Epithelial cell of esophagus (primary cell): ENCODE data around the gene AJM1.
"Not testable (repeated sequence)": the region's sequence is repeated elsewhere in the genome, so short reads cannot be mapped to it uniquely, and the experiment has no call there.

Source experiments
- DNase-seq: peaks from one replicate; pipeline ENCODE4 v3.0.0; 2010; ENCODE audit warnings: low read depth
- H3K4me3 ChIP-seq: 2 replicates; pipeline ENCODE4 v1.5.1; 2011; ENCODE audit warnings: mild to moderate bottlenecking, low read length, control low read depth
- TF ChIP-seq, protein P1 (sequence below): IDR thresholded peaks from 2 replicates; pipeline ENCODE4 v1.5.1; 2011; ENCODE audit warnings: low read depth, mild to moderate bottlenecking, low read length, control low read depth, inconsistent platforms; ENCODE audit not compliant: insufficient read depth; ENCODE audit errors: missing control alignments

Gene AJM1

DNA sequence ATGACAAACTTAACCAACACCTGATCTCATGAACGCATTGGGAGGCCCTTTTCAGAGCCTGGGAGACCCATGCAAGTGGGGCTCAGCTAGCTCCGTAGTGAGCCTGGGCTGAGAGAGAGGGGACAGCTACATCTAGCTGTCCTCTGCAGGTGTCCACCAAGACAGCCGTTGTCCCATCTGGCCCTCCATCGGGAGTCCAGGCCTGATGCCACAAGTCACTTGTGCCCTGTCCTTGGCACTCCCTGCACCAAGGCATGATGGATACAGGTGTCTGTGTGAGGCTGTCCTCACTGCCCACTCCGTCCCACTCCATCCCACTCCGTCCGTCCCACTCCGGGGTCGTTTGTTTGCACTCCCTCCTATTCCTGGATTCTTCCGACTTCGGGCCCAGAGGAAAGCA lies 26.4 kb downstream of the AJM1 start:
- no peak overlapping the region for H3K4me3 ChIP-seq
- TF ChIP-seq, protein P1, sequence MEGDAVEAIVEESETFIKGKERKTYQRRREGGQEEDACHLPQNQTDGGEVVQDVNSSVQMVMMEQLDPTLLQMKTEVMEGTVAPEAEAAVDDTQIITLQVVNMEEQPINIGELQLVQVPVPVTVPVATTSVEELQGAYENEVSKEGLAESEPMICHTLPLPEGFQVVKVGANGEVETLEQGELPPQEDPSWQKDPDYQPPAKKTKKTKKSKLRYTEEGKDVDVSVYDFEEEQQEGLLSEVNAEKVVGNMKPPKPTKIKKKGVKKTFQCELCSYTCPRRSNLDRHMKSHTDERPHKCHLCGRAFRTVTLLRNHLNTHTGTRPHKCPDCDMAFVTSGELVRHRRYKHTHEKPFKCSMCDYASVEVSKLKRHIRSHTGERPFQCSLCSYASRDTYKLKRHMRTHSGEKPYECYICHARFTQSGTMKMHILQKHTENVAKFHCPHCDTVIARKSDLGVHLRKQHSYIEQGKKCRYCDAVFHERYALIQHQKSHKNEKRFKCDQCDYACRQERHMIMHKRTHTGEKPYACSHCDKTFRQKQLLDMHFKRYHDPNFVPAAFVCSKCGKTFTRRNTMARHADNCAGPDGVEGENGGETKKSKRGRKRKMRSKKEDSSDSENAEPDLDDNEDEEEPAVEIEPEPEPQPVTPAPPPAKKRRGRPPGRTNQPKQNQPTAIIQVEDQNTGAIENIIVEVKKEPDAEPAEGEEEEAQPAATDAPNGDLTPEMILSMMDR = no peak
- no peak for DNase-seq

DNA sequence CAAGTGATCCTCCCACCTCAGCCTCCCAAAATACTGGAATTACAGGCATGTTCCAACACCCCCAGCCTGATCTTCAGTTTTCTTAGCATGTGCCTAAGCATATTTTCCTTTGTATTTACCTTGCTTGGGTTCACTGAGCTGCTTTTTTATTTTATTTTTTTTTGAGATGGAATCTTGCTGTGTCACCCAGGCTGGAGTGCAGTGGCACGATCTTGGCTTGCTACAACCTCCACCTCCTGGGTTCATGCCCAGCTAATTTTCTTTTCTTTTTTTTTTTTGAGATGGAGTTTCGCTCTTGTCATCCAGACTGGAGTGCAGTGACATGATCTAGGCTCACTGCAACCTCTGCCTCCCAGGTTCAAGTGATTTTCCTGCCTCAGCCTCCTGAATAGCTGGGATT lies 27.3 kb downstream of the AJM1 start:
- DNase-seq, H3K4me3 ChIP-seq: not testable (repeated sequence)

DNA sequence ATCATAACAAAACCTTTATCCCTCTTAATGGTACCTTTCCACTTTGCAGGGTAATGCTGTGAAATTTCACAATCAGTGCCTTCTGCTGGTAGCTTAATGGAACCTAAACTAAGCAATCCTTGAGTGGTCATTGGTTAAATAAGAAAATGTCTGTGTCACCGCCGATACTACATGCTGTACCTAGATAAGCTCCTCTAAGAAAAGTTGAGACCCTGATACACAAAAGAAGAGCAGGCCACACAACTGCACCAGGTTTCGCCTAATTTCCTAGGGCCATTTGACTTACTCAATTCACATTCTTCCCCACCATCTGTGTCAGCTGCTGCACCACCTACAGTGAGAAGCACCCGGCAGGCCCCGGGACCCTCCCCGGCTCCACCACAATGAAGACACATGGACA lies 32.9 kb downstream of the AJM1 start:
- no peak for DNase-seq
- TF ChIP-seq, protein P1 = no peak
- no peak overlapping the region for H3K4me3 ChIP-seq

DNA sequence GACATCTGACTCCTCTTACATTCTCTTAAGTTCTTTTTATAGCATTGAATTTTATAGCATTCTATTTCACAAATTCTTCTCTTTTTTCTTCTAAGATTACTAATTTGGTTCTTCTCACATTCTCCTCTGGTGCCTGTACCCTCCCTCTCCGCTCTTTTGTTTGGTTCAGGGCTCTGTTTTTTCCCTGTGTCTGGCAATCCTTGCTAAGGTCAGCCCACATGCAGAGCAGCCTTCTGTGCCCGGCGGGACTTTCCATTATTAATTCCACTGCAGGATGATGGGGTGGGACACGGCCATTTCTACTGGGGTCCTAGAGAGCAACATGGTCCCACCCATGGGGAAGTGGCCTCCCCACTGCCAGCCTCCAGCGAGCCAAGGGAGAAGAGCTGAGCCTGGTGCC lies 34.2 kb downstream of the AJM1 start:
- TF ChIP-seq, protein P1 = no peak
- no peak for DNase-seq
- H3K4me3 ChIP-seq = no peak overlapping the region

DNA sequence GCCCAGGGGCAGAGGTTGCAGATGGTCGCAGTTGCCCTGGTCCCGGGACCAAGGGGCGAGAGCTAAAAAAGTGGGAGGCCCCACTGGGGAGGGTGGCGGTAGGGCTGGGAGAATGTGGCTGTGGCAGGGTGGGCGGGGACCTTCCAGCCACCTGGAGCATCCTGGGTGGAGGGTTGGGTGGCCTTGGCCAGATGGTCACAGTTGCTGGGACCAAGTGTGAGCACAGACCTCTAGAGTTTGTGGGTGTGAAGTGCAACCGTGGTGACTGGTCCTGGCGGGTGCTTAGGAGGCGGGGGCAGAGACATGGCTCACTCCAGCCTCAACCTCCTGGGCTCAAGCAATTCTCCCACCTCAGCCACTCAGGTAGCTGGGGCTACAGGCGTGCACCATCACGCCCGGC lies 38.4 kb downstream of the AJM1 start:
- DNase-seq = no peak
- TF ChIP-seq, protein P1 = no peak
- no peak overlapping the region for H3K4me3 ChIP-seq

DNA sequence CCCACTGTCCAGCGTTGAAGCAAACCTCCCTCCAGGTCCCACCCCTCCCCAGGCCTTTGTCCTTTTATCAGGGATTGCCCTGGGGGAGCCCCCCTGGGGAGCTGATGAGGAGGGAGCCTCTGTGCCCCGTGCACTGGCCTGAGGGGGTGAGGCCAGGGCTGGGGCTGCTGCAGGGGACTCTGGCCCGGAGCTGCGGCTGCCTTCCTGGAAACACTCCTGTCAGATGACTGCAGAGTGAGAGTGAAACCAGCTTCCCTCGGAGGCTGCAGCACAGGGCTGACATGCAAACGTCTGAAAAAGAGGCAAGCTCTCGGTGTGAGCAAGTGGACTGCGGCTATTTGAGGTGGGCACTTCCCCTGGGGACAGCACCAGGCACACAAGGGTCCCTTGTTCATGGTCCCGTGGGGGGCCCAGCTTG lies 39.4 kb downstream of the AJM1 start:
- DNase-seq = no peak
- TF ChIP-seq, protein P1 = no peak
- no peak overlapping the region for H3K4me3 ChIP-seq

DNA sequence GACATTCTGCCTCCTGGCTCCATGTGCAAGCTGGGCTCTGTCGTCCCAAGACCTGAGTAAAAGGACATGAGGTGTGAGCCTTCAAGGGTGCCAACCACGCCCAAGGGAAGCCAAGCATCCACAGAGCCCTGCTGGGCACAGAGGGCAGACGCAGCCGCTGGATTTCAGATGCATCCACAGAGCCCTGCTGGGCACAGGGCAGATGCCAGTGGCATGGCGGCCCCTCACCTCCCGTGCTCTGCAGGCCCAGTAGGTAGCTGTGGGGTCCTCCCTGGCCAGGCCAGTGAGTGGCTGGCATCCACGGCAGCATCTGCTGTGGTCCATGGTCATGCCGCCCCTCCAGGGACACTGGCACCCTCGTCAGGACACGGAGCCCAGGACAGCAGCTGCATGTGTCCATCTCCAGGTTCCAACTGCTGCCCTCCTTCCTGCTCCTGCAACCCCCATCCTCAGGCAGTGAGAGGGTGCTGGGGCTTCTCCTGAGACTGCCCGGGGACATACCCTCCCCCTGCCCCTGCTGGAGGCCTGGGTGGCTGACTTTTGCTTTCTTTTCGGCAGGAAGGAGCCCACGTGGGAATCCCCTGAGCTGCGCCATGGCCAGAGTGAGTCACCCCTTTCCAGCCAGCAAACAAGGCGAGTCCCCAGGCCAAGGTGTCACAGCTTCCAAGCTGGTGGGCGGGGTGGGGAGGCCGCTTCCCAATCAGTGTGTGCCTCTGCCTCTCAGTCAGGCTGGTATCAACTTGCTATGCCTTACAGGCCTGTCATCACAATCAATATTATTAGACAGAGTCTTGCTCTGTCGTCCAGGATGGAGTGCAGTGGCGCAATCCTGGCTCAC lies 40.0 kb downstream of the AJM1 start:
- no peak overlapping the region for H3K4me3 ChIP-seq
- TF ChIP-seq, protein P1 = no peak
- peak; percentile 95 for DNase-seq

DNA sequence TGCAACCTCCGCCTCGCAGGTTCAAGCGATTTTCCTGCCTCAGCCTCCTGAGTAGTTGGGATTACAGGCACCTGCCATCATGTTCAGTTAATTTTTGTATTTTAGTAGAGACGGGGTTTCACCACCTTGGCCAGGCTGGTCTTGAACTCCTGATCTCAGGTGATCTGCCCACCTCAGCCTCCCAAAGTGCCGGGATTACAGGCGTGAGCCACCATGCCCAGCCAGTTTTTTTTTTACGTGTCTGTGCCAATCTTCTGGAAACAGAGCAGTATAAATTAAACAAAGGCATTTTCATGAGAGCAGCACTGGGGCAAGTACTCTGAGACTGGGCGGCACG lies 40.6 kb downstream of the AJM1 start:
- DNase-seq, H3K4me3 ChIP-seq: not testable (repeated sequence)

DNA sequence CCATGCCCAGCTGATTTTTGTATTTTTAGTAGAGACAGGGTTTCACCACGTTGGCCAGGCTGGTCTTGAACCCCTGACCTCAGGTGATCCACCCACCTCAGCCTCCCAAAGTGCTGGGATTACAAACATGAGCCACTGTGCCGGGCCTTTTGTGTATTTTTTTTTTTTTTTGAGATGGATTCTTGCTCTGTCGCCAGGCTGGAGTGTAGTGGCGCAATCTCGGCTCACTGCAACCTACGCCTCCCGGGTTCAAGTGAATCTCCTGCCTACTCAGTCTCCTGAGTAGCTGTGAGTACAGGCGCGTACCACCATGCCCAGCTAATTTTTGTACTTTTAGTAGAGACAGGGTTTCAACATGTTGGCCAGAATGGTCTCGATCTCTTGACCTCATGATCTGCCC lies 41.4 kb downstream of the AJM1 start:
- not testable (repeated sequence) for DNase-seq, H3K4me3 ChIP-seq
